Upper lobe of left lung (tissue), 6 donors: ENCODE data around the gene CSNK2B. TPM values are rescaled to one million over a fixed set of nuclear protein-coding genes. Genes with fewer than 3 reads are reported as not detected.

Experiments used
- ATAC-seq, 2 donors: fragments of 200-7000 bp; cut with Tn5 transposase; one replicate each; pipeline ENCODE4 v1.9.1; 2022; ENCODE audit warnings: mild to moderate bottlenecking in 2 of 2, moderate library complexity in 2 of 2; ENCODE audit not compliant: low FRiP score in 2 of 2
- DNase-seq, 2 donors: peaks; one replicate each; pipeline ENCODE4 v3.0.0-alpha.2; 2019 to 2020
- H3K27ac ChIP-seq, 4 donors: fragments of 200-600 bp; sonication (generic); one replicate each; pipeline ENCODE4 v1.5.1; 2016 to 2019
- H3K27me3 ChIP-seq, 4 donors: fragments of 200-600 bp; sonication (generic); one replicate each; pipeline ENCODE4 v1.5.1; 2017 to 2019
- H3K36me3 ChIP-seq, 4 donors: fragments of 200-600 bp; sonication (generic); one replicate each; pipeline ENCODE4 v1.5.1; 2016 to 2019
- H3K4me1 ChIP-seq, 4 donors: fragments of 200-600 bp; sonication (generic); one replicate each; pipeline ENCODE4 v1.5.1; 2018 to 2019
- H3K4me3 ChIP-seq, 4 donors: fragments of 200-600 bp; sonication (generic); one replicate each; pipeline ENCODE4 v1.5.1; 2017 to 2019; ENCODE audit warnings: mild to moderate bottlenecking in 2 of 4, moderate library complexity in 1 of 4
- H3K9me3 ChIP-seq, 4 donors: fragments of 200-600 bp; sonication (generic); one replicate each; pipeline ENCODE4 v1.5.1; 2018 to 2019
- EP300 ChIP-seq, 4 donors: sonication (generic); formaldehyde crosslinking; IDR thresholded peaks; one replicate each; pipeline ENCODE4 v1.5.1; 2017; ENCODE audit warnings: antibody characterized with exemption in 4 of 4, control low read depth in 2 of 4
- POLR2A ChIP-seq, 4 donors: fragments of 450-650 bp; IDR thresholded peaks; one replicate each; pipeline ENCODE4 v1.5.1; 2016 to 2017; ENCODE audit warnings: antibody characterized with exemption in 4 of 4, mild to moderate bottlenecking in 2 of 4
- POLR2AphosphoS5 ChIP-seq, 2 donors: sonication (generic); formaldehyde crosslinking; IDR thresholded peaks; one replicate each; pipeline ENCODE4 v1.5.1; 2017; ENCODE audit warnings: antibody characterized with exemption in 2 of 2
- WGBS, 2 donors: methylation state at CpG; one replicate each; pipeline ENCODE4 v1.1.5; 2017 to 2018; 5-methylcytosine and 5-hydroxymethylcytosine counted together
- total RNA-seq, 6 donors: library from RNA; depleted of rRNA in 4 of 6; stranded (reverse); fragments of >200 nt in 4 of 6; gene quantifications; one replicate each; pipeline versions ENCODE4 v1.1.0 to v1.2.1, GENCODE V29; 2016 to 2021
- TF ChIP-seq, protein P1 (sequence below), 6 experiments: fragments of 450-650 bp in 4 of 6; fragments of 200-600 bp in 2 of 6; sonication (generic) in 2 of 6; IDR thresholded peaks; one replicate each; pipeline ENCODE4 v1.5.1; 2016 to 2019; ENCODE audit warnings: antibody characterized with exemption in 6 of 6
- donor health status: DM: no; HTN: no; CAD: no; lungs with moderate emphysema.
- donor health status: DM: no; HTN: yes; CAD: no; lungs with severe emphysema.

CSNK2B gene
- total RNA-seq, 6 donors from 2014 or later, result 105 to 172 (median 130) TPM

DNA sequence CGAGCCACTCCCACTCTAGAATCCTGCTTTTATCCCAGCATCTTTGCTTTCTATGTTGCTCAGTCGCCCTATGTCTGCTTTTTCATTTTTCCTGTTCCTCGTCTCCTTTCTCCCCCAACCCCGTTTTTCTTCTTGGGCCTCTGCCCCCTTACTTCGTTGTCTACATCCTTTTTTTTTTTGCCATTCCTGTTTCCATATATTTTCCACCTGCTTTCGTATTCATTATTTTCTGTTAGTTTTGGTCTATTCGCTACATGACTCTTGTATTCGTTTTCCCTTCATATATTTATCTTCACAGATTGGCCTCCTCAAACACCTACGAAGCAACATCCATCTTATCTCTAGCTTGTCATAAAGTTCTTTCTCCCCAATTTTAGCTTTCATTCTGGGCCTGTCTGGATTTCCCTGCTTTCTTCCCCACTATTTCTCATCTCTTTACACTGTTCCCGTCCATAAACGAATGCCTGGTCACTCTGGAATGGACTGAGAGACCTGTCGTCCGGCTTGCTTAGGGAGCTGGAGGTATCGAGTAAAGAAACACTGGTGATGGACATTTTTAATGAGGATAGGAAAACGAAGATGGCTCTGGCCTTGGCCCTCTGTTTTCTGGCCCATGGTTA, 44.5 kb upstream of the CSNK2B start:
- ATAC-seq (no peak), DNase-seq (no peak)
- no peaks in the 10 kb centered on the region for H3K9me3 ChIP-seq
- TF ChIP-seq, protein P1, sequence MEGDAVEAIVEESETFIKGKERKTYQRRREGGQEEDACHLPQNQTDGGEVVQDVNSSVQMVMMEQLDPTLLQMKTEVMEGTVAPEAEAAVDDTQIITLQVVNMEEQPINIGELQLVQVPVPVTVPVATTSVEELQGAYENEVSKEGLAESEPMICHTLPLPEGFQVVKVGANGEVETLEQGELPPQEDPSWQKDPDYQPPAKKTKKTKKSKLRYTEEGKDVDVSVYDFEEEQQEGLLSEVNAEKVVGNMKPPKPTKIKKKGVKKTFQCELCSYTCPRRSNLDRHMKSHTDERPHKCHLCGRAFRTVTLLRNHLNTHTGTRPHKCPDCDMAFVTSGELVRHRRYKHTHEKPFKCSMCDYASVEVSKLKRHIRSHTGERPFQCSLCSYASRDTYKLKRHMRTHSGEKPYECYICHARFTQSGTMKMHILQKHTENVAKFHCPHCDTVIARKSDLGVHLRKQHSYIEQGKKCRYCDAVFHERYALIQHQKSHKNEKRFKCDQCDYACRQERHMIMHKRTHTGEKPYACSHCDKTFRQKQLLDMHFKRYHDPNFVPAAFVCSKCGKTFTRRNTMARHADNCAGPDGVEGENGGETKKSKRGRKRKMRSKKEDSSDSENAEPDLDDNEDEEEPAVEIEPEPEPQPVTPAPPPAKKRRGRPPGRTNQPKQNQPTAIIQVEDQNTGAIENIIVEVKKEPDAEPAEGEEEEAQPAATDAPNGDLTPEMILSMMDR (IDR thresholded peaks at IDR 0.05), result no peak
- TF ChIP-seq POLR2AphosphoS5 (IDR thresholded peaks at IDR 0.05), result no peak
- TF ChIP-seq POLR2A (IDR thresholded peaks at IDR 0.05), result no peak
- TF ChIP-seq EP300 (IDR thresholded peaks at IDR 0.05), result no peak
- peak overlapping the region; percentile 71 to 92 (median 80) for H3K4me3 ChIP-seq
- WGBS, 2 donors, result 13% methylated on average over 15 of the region's 15 CpGs
- H3K36me3 ChIP-seq, result peaks cover 29 to 36% (median 33%) of the 10 kb centered on the region in 4 donors
- peaks cover 15 to 27% (median 18%) of the 10 kb centered on the region in 4 donors for H3K4me1 ChIP-seq
- H3K27me3 ChIP-seq, result no peaks in the 10 kb centered on the region
- H3K27ac ChIP-seq, result peak overlapping the region; percentile 97 to 100 (median 98)

DNA sequence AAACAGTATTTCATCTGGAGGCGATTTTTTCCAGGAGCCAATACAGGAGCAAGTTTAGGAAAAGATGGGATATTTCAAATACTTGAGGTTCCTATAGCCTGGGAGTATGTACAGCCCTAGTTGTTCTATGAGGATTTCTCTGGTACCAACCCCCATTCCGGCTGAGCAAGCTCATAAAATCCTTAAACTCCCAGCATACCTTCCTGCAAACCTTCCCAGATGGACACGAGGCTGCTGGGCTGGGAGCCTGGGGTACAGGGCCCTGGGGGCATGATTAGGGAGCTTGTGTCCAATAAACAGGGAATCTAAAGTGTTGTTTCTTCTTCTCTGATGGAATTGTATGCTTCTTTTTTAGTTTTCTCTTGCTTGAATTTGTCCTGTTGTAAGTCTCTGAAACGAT, 43.9 kb upstream of the CSNK2B start:
- H3K4me1 ChIP-seq, result peaks cover 15 to 27% (median 18%) of the 10 kb centered on the region in 4 donors
- ATAC-seq (no peak), DNase-seq (no peak)
- H3K27me3 ChIP-seq, result no peaks in the 10 kb centered on the region
- peak overlapping the region in 3 of 4 donors; percentile 79 to 92 (median 82) for H3K4me3 ChIP-seq
- WGBS, 2 donors, result 28 to 40% methylated on average over 4 of the region's 4 CpGs
- TF ChIP-seq POLR2A (IDR thresholded peaks at IDR 0.05), result no peak
- TF ChIP-seq EP300 (IDR thresholded peaks at IDR 0.05), result no peak
- TF ChIP-seq, protein P1 (IDR thresholded peaks at IDR 0.05), result no peak
- TF ChIP-seq POLR2AphosphoS5 (IDR thresholded peaks at IDR 0.05), result no peak
- no peaks in the 10 kb centered on the region for H3K9me3 ChIP-seq
- H3K36me3 ChIP-seq, result peaks cover 35 to 42% (median 38%) of the 10 kb centered on the region in 4 donors
- H3K27ac ChIP-seq, result peak overlapping the region; percentile 97 to 100 (median 98)

DNA sequence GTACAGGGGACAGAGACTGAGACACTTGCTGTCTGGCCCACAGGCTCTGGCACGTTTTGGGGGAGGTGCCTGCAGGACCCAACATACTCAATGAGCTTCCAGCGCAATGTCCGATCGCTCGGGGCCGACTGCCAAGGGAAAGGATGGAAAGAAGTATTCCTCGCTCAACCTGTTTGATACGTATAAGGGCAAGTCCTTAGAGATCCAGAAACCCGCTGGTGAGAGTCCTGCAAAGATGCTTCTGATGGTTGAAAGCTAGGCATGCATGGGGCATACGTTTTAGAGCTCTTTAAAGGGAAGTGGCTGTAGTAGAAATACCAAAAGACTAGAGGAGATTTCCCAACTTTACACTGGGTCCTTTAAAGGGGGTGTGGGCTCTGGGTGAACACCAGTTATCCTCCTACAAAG, 43.2 kb upstream of the CSNK2B start:
- WGBS, 2 donors, result 47 to 77% methylated on average over 10 of the region's 10 CpGs
- H3K9me3 ChIP-seq, result no peaks in the 10 kb centered on the region
- DNase-seq (peak in 1 of 2 donors; percentile 57), ATAC-seq (no peak)
- H3K4me1 ChIP-seq, result peaks cover 15 to 27% (median 18%) of the 10 kb centered on the region in 4 donors
- H3K27me3 ChIP-seq, result no peaks in the 10 kb centered on the region
- H3K36me3 ChIP-seq, result peaks cover 42 to 48% (median 45%) of the 10 kb centered on the region in 4 donors
- TF ChIP-seq POLR2AphosphoS5 (IDR thresholded peaks at IDR 0.05), result no peak
- no peak for TF ChIP-seq EP300 (IDR thresholded peaks at IDR 0.05)
- TF ChIP-seq, protein P1 (IDR thresholded peaks at IDR 0.05), result no peak
- TF ChIP-seq POLR2A (IDR thresholded peaks at IDR 0.05), result no peak
- peak overlapping the region in 1 of 4 donors; percentile 82 for H3K4me3 ChIP-seq
- H3K27ac ChIP-seq, result peak overlapping the region in 3 of 4 donors; percentile 97 to 100 (median 97)

DNA sequence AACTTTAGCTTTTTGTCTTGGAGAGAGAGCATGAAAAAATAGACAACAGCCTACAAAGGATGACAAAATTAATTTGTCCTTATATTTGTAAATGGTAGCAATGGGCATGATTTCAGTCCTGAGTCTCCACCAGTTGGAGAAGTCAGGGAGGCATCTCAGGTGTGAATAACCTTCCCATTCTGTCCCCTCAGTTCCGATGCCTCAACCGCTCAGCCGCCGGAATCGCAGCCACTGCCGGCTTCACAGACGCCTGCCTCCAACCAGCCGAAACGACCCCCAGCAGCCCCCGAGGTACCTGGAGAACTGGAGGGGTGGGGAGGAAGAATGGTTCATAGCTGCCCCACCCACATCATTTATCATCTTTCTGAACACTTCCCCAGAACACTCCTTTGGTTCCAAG, 41.8 kb upstream of the CSNK2B start:
- no peak overlapping the region for H3K4me3 ChIP-seq
- H3K27ac ChIP-seq, result no peak overlapping the region
- TF ChIP-seq, protein P1 (IDR thresholded peaks at IDR 0.05), result no peak
- TF ChIP-seq POLR2A (IDR thresholded peaks at IDR 0.05), result no peak
- no peak for TF ChIP-seq EP300 (IDR thresholded peaks at IDR 0.05)
- TF ChIP-seq POLR2AphosphoS5 (IDR thresholded peaks at IDR 0.05), result no peak
- H3K9me3 ChIP-seq, result no peaks in the 10 kb centered on the region
- ATAC-seq (no peak), DNase-seq (peak in 1 of 2 donors; percentile 55)
- 88 to 90% methylated on average over 9 to 10 of the region's 10 CpGs for WGBS, 2 donors
- H3K4me1 ChIP-seq, result peaks cover 15 to 27% (median 18%) of the 10 kb centered on the region in 4 donors
- H3K27me3 ChIP-seq, result no peaks in the 10 kb centered on the region
- peaks cover 50 to 62% (median 59%) of the 10 kb centered on the region in 4 donors for H3K36me3 ChIP-seq
